Activated CD8-positive, alpha-beta memory T cell treated with anti-CD3 and anti-CD28 coated beads, Interleukin-2, amount 10 ng/mL, durations not matched to agents 7 days and 5 days (primary cell): ENCODE measurements around the gene NRDE2. TPM values are rescaled to one million over a fixed set of nuclear protein-coding genes. Genes with fewer than 3 reads are reported as not detected.

Experiments
- ATAC-seq: fragments of 150-1000 bp; cut with Tn5 transposase; one replicate; pipeline ENCODE4 v1.10.0; 2021; ENCODE audit warnings: moderate library complexity
- CTCF ChIA-PET: fragments of 350-600 bp; sonication (Branson Sonifier 250); formaldehyde crosslinking; loops from one replicate; lab custom pipeline; 2021; ENCODE audit warnings: antibody characterized with exemption; lab: Charles Lee
- DNase-seq: peaks from one replicate; pipeline ENCODE4 v3.0.0-alpha.2; 2020
- H3K27ac Mint-ChIP-seq: one replicate; pipeline ENCODE4 v1.8.0; 2021; ENCODE audit warnings: mild to moderate bottlenecking, mixed read lengths
- H3K27me3 Mint-ChIP-seq: one replicate; pipeline ENCODE4 v1.8.0; 2021; ENCODE audit warnings: mixed read lengths
- H3K36me3 Mint-ChIP-seq: one replicate; pipeline ENCODE4 v1.8.0; 2021; ENCODE audit warnings: mild to moderate bottlenecking, mixed read lengths
- H3K4me1 Mint-ChIP-seq: one replicate; pipeline ENCODE4 v1.8.0; 2021; ENCODE audit warnings: mixed read lengths
- H3K4me3 Mint-ChIP-seq: one replicate; pipeline ENCODE4 v1.8.0; 2021; ENCODE audit warnings: mild to moderate bottlenecking, moderate library complexity, mixed read lengths
- H3K9me3 Mint-ChIP-seq: one replicate; pipeline ENCODE4 v1.8.0; 2022; ENCODE audit warnings: low read depth, mixed read lengths
- total RNA-seq, 2 experiments: library from RNA; stranded (reverse); gene quantifications; one replicate each; pipeline ENCODE4 v1.2.3, GENCODE V29; 2021

Gene NRDE2
- total RNA-seq, 2 experiments from 2014 or later: 30.3 TPM

- Mint-ChIP-seq H3K27ac (no peak overlapping the region), H3K4me1 (peaks cover under 1% of the 10 kb centered on the region), H3K4me3 (no peak overlapping the region), H3K27me3 (no peaks in the 10 kb centered on the region), H3K36me3 (peaks cover 1% of the 10 kb centered on the region), H3K9me3 (no peaks in the 10 kb centered on the region)
- no peak for DNase-seq
- CTCF ChIA-PET: interaction anchor here (1.3 kb wide), 1 partner anchor 26 kb away, joined by 3 read pairs; the partner anchor contains the start of gene PSMC1
- ATAC-seq: no peak
Measured at GRCh38 chr14:90281756-90282155, 50.0 kb downstream of the NRDE2 start.

- Mint-ChIP-seq H3K4me1 (peaks cover 4% of the 10 kb centered on the region), H3K27ac (no peak overlapping the region), H3K9me3 (no peaks in the 10 kb centered on the region), H3K36me3 (no peaks in the 10 kb centered on the region), H3K4me3 (no peak overlapping the region), H3K27me3 (no peaks in the 10 kb centered on the region)
- no peak for ATAC-seq
- CTCF ChIA-PET: interaction anchor here (1.3 kb wide), 1 partner anchor 25 kb away, joined by 3 read pairs; the partner anchor contains the start of gene PSMC1
- no peak for DNase-seq
Measured at GRCh38 chr14:90281261-90281660, 50.5 kb downstream of the NRDE2 start.

- ATAC-seq: no peak
- no peak for DNase-seq
- no peaks in the 10 kb centered on the region for H3K27me3 Mint-ChIP-seq
- H3K4me3 Mint-ChIP-seq: no peak overlapping the region
- no peak overlapping the region for H3K27ac Mint-ChIP-seq
- CTCF ChIA-PET: no interaction called here
- peaks cover 2% of the 10 kb centered on the region for H3K36me3 Mint-ChIP-seq
- H3K4me1 Mint-ChIP-seq: peaks cover 11% of the 10 kb centered on the region
- H3K9me3 Mint-ChIP-seq: no peaks in the 10 kb centered on the region
Measured at GRCh38 chr14:90280096-90280495, 51.6 kb downstream of the NRDE2 start.

- no peak overlapping the region for H3K4me3 Mint-ChIP-seq
- H3K27ac Mint-ChIP-seq: no peak overlapping the region
- CTCF ChIA-PET: no interaction called here
Measured at GRCh38 chr14:90278199-90279175, 53.3 kb downstream of the NRDE2 start.

GRCh38 chr14:90277581-90278198 lies 54.1 kb downstream of the NRDE2 start:
- ATAC-seq (no peak), DNase-seq (no peak)
- Mint-ChIP-seq H3K4me1 (peaks cover 16% of the 10 kb centered on the region), H3K27ac (no peak overlapping the region), H3K27me3 (no peaks in the 10 kb centered on the region), H3K9me3 (no peaks in the 10 kb centered on the region), H3K36me3 (peaks cover 16% of the 10 kb centered on the region), H3K4me3 (no peak overlapping the region)
- CTCF ChIA-PET: no interaction called here

More at GRCh38 chr14:90278199-90279175, 53.3 kb downstream of the NRDE2 start:
- Mint-ChIP-seq H3K27me3 (no peaks in the 10 kb centered on the region), H3K9me3 (no peaks in the 10 kb centered on the region), H3K4me1 (peaks cover 16% of the 10 kb centered on the region), H3K36me3 (peaks cover 12% of the 10 kb centered on the region)
- no peak for DNase-seq
- no peak for ATAC-seq

- ATAC-seq (no peak), DNase-seq (peak; percentile 40)
- Mint-ChIP-seq H3K27ac (no peak overlapping the region), H3K36me3 (peaks cover 17% of the 10 kb centered on the region), H3K4me3 (no peak overlapping the region), H3K27me3 (no peaks in the 10 kb centered on the region), H3K4me1 (peaks cover 16% of the 10 kb centered on the region), H3K9me3 (no peaks in the 10 kb centered on the region)
- CTCF ChIA-PET: interaction anchor here (0.8 to 1.4 kb wide), 2 partner anchors 12 to 42 kb away, joined by 3 read pairs; no protein-coding TSS in a partner anchor
Measured at GRCh38 chr14:90276646-90277367, 54.9 kb downstream of the NRDE2 start.

- H3K4me3 Mint-ChIP-seq: no peak overlapping the region
- no peak for ATAC-seq
Measured at GRCh38 chr14:90275820-90276219, 55.9 kb downstream of the NRDE2 start.

GRCh38 chr14:90275458-90275814 lies 56.3 kb downstream of the NRDE2 start:
- H3K36me3 Mint-ChIP-seq: peaks cover 23% of the 10 kb centered on the region
- H3K9me3 Mint-ChIP-seq: no peaks in the 10 kb centered on the region
- ATAC-seq: no peak
- CTCF ChIA-PET: interaction anchor here (1.2 kb wide), 1 partner anchor 12 kb away, joined by 3 read pairs; no protein-coding TSS in a partner anchor
- H3K27me3 Mint-ChIP-seq: no peaks in the 10 kb centered on the region
- H3K4me1 Mint-ChIP-seq: peaks cover 16% of the 10 kb centered on the region
- H3K4me3 Mint-ChIP-seq: no peak overlapping the region
- peak overlapping the region; percentile 66 for H3K27ac Mint-ChIP-seq
- peak; percentile 32 for DNase-seq

More at GRCh38 chr14:90275820-90276219, 55.9 kb downstream of the NRDE2 start:
- peaks cover 16% of the 10 kb centered on the region for H3K4me1 Mint-ChIP-seq
- no peaks in the 10 kb centered on the region for H3K27me3 Mint-ChIP-seq
- DNase-seq: peak; percentile 29
- H3K9me3 Mint-ChIP-seq: no peaks in the 10 kb centered on the region
- CTCF ChIA-PET: interaction anchor here (1.2 to 1.4 kb wide), 2 partner anchors 12 to 41 kb away, joined by 3 read pairs; no protein-coding TSS in a partner anchor
- H3K27ac Mint-ChIP-seq: peak overlapping the region; percentile 28
- H3K36me3 Mint-ChIP-seq: peaks cover 21% of the 10 kb centered on the region

- Mint-ChIP-seq H3K36me3 (peaks cover 28% of the 10 kb centered on the region), H3K9me3 (no peaks in the 10 kb centered on the region), H3K4me1 (peaks cover 16% of the 10 kb centered on the region), H3K27me3 (no peaks in the 10 kb centered on the region), H3K27ac (peak overlapping the region; percentile 66), H3K4me3 (no peak overlapping the region)
- DNase-seq (peak; percentile 40), ATAC-seq (no peak)
- CTCF ChIA-PET: interaction anchor here (1.2 kb wide), 1 partner anchor 11 kb away, joined by 3 read pairs; no protein-coding TSS in a partner anchor
Measured at GRCh38 chr14:90274808-90275457, 56.8 kb downstream of the NRDE2 start.

GRCh38 chr14:90274019-90274418 lies 57.7 kb downstream of the NRDE2 start:
- H3K9me3 Mint-ChIP-seq: no peaks in the 10 kb centered on the region
- no peaks in the 10 kb centered on the region for H3K27me3 Mint-ChIP-seq
- H3K27ac Mint-ChIP-seq: peak overlapping the region; percentile 33
- CTCF ChIA-PET: no interaction called here
- peak; percentile 32 for ATAC-seq
- H3K4me3 Mint-ChIP-seq: no peak overlapping the region
- DNase-seq: peak; percentile 38
- H3K36me3 Mint-ChIP-seq: peaks cover 35% of the 10 kb centered on the region
- peaks cover 16% of the 10 kb centered on the region for H3K4me1 Mint-ChIP-seq

- DNase-seq (no peak), ATAC-seq (no peak)
- H3K36me3 Mint-ChIP-seq: peaks cover 39% of the 10 kb centered on the region
- H3K27ac Mint-ChIP-seq: no peak overlapping the region
- no peaks in the 10 kb centered on the region for H3K9me3 Mint-ChIP-seq
- CTCF ChIA-PET: no interaction called here
- no peak overlapping the region for H3K4me3 Mint-ChIP-seq
- peaks cover 16% of the 10 kb centered on the region for H3K4me1 Mint-ChIP-seq
- no peaks in the 10 kb centered on the region for H3K27me3 Mint-ChIP-seq
Measured at GRCh38 chr14:90273532-90273931, 58.2 kb downstream of the NRDE2 start.

- Mint-ChIP-seq H3K9me3 (no peaks in the 10 kb centered on the region), H3K4me3 (no peak overlapping the region), H3K4me1 (peaks cover 16% of the 10 kb centered on the region), H3K27ac (no peak overlapping the region), H3K36me3 (peaks cover 47% of the 10 kb centered on the region), H3K27me3 (no peaks in the 10 kb centered on the region)
- CTCF ChIA-PET: no interaction called here
- DNase-seq (no peak), ATAC-seq (no peak)
Measured at GRCh38 chr14:90272523-90272922, 59.2 kb downstream of the NRDE2 start.
